ENCODE results near the gene GEMIN7.

GEMIN7 gene

DNA sequence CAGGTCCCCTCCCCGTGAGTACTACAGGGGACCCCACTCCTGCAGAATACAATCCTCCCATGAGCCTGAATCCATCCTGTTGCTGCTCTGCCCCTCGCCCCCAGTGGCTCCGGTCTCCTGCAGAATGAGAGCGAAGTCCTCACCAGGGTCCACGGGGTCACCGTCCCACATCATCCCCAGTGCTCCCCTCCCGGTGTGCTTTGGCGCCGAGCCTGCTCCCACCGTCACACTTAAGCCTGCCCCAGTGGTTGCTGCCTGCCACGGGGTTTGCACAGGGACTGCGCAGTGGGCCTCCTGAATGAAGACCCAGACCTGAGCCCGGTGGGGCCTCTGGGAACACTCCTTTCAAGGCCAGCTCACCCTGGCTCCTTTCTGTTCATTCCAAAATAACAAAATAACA is 51.2 kb downstream of the GEMIN7 start:
- no peak for DNase-seq (ENCODE audit: low read depth)

DNA sequence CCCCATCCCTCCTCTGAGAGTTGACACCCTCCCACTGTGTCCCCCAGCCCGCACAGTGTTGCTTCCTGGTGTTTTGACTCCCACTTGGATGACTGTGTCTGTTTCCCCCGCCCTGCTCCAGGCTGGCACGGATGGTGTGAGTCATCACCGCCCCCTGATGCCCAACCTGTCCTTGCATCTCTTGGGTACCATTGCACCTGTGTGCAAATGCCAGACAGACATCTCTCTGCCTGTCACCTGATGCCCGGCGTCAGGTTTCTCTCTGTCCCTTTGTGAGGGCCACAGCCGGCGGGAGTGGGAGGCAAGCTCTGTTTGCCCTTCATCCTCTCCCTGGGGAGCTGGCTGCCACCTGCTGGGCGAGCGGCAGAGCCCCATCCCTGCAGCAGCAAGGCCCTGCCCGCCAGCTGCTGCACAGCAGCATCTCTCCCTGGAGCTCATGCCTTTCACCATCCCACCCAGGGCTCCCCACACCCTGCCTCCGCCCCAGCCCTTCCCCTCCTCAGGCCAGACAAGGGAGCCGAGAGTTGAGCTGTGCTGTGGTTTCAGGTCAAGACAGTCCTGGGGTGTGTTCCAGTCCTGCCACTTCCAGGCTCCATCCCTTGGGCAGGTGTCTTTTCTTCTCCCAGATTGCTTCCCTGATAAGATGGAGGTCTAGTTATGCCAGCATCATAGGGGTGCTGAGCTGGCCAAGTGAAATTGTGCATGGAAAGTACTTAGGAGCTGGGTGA is 52.0 kb downstream of the GEMIN7 start:
- DNase-seq (ENCODE audit: low read depth): no peak

GRCh38 chr19:45133661-45134060 is 54.6 kb downstream of the GEMIN7 start:
- DNase-seq (ENCODE audit: low read depth): no peak

GRCh38 chr19:45135176-45135885 is 56.3 kb downstream of the GEMIN7 start:
- DNase-seq (ENCODE audit: low read depth): no peak

- DNase-seq (ENCODE audit: low read depth): no peak
Measured at GRCh38 chr19:45136507-45137178, 57.6 kb downstream of the GEMIN7 start.

DNA sequence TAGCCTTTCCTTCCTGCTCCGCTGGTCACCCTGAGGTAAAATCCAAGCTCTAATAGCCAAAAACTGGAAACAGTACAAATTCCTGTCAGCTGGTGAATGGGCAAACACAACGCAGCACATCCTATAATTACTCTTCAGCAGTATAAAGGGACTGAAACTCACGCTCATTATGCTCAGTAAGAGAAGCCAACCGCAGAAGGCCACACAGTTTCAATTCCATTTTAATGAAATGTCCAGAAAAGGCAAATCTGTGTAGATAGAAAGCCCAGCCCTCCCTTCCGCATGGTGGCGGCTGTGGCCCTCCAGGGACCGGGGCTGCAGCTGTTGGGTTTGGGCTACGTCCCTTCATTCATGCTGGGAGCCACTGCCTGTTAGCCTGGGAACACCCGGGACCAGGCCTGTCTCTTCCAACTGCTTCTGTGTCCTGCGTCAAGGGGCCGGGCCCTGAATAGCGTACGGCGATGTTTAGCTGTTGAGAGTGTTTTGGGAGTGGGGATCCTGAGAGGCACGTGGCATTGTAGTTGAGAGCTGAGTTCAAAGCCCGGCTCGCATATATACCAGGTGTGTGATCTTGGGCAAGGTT is 58.2 kb downstream of the GEMIN7 start:
- no peak for DNase-seq (ENCODE audit: low read depth)

DNA sequence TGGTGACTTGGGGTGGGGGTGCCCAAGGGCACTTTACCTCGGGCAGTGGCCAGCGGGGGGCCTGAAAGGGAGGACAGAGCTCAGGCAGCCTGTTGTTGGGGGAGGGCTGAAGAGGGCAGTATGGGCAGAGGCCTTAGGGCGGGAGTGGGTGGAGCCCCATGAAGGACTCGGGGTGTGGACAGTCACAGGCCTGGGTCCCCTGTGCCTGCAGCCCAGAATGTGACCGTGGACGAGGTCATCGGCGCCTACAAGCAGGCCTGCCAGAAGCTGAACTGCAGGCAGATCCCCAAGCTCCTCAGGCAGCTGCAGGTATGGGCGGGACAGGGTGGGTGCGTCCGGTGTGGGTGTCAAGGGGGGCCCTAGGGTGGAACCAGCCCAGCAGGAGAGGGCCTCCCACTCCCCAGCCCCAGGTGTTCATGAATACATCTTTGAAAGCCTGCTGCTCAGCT is 59.3 kb downstream of the GEMIN7 start:
- DNase-seq (ENCODE audit: low read depth): no peak

- no peak for DNase-seq (ENCODE audit: low read depth)
Measured at GRCh38 chr19:45139286-45140143, 60.5 kb downstream of the GEMIN7 start.

- DNase-seq (ENCODE audit: low read depth): no peak
Measured at GRCh38 chr19:45140144-45140503, 61.1 kb downstream of the GEMIN7 start.

DNA sequence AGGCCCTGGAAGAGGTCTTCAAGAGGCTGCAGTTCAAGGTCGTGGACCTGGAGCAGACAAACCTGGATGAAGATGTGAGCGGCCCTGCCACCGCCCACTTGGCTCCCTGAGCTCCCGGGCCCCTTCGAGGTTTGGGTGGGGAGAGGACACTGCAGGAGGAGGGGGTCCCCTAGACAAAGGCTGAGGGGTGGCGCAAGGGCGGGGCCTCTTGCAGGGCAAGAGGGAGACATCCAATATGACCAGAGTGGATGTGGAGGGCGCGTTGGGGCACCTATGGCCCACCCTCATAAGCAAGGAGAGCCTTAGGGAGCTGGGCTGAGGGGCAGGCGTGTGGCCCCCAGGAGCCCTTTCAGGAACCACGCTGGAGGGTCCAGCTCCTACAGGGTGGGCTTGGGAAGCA is 61.5 kb downstream of the GEMIN7 start:
- no peak for DNase-seq (ENCODE audit: low read depth)

Data from stimulated activated CD8-positive, alpha-beta memory T cell treated with anti-CD3 and anti-CD28 coated beads, Interleukin-12 subunit alpha, Interleukin-12 subunit beta, amount 100 ng/mL, for 4 hours (primary cell).